NCI-H187 (cell line): ENCODE measurements around the gene MSI2.

Experiments used
- DNase-seq, 2 experiments: peaks; one replicate each; lab custom pipeline; 2025; lab: John Stamatoyannopoulos, UW

Gene MSI2

DNA sequence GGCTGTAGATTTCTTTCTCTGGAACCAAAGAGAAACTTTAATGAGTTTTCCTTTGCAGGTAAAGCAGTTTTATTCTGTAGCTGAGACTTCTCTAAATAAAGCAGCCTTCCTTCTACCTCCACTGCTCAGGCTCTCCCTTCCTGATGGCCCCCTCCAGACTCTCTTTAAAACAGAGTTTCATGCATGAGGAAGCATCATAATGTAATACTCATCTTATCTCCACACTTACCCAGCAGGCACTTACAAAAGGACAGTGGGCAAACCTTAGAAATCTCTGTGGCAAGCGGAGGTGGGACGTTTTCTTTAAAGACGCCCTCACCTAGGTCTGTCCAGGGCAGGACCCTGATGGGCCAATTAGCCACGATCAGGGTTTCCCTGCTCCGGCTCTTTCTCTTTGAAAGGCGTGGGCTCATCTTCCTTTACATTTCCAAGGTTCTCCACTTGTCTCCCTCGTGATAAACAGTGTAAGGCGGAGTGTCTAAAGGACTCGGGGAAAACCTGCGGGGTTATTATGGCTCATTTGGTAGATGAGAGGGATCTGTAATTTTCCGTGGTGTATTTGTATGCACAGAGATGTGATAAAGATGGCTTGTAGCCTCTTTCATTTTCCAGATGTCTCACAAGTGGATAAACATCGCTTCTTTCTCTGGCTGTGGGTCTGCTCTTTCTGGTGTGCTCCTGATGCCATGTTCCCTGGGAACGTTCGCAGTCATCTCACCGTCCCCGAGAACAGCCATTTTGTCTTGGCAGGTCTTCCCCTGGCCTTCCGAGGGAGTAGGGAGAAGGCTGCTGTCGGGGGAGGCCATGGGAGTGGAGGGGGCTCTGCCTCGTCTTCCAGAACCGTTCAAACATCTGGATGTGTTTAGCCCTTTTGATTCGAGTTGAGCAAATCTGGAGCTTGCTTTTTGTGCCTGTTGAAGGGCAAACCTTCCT lies 249.8 kb downstream of the MSI2 start:
- peak; percentile 75 to 82 for DNase-seq

DNA sequence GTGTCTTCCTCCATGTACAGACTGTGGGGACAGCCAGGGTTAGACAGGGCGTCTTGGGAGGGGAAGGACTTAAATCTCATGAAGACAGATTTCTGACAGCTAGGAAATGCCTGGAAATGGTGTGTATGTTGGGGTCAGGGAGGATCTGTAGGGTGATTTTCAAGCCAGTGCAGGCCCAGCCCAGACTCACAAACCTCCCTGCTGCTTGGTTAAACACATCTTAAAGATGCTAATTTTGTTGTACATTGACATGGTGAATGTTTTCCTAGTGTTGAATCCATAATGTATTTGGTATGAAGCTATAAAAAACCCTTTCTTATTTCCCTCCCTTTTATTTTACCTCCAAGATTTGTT lies 250.4 kb downstream of the MSI2 start:
- DNase-seq, result no peak

DNA sequence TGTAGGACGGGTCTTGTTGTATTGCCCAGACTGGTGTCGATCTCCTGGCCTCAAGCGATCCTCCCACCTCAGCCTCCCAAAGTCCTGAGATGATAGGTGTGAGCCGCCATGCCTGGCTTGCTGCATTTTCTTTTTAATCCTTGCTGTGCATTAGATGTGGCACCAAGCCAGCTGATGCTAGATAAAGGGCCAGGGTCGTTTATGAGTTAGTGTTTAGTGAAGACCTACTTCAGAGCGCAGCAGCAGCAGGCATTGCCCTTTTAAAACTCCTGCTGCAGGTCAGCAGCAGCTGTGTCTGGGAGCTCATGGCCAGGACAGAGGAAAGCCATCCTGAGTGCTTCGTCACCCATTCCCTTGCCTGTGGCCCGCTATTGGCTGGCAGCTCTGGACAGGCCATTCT lies 251.5 kb downstream of the MSI2 start:
- DNase-seq, result no peak

DNA sequence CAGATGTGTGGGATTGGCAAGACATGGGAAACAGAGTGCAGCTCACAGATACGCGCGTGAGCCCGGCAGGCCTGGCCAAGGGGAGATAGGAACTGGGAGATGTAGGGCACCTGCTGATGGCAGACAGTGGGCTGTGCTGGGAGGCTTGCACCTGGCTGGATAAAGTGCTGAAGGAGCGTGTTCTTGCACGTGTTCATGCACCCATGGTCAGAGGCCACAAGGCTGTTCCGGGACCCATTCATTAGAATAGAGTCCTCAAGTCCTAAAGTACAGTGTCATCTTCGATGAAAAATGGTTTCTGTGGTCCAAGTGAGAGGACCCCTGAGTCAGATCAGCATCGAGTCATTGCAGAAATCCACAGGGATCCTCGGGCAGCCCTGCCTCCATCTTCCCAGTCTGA lies 252.3 kb downstream of the MSI2 start:
- no peak for DNase-seq

DNA sequence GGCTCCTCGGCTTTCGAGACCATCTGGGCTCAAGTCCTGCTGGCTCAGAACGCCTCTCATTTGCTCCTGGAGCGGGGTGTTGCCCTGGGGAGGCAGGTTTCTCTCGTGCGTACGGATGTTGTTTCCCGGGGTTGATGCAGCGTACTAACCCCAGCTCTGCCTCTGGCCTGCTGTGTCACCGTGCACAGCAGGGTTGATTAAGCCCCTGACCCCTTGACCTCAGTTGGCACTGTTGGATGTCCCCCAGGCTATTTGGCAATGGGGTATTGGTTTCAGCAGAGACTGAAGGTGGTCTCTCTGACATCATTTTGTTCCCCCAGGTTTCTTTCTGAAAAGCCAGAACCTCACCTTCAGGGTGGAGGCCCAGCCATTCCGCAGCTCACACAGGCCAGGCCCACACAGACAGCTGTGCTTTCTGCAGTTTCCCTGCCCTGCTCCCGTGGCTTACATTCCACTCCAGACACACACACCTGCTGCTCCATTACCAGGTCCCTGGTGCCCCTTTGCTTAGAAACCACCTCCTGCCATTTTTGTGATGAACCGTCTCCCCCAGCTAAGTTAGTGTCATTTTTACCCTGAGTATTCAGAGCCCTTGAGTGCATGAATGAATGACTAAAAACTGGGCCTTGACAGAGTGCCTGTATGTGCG lies 255.3 kb downstream of the MSI2 start:
- peak in 1 of 2 experiments; percentile 44 for DNase-seq

DNA sequence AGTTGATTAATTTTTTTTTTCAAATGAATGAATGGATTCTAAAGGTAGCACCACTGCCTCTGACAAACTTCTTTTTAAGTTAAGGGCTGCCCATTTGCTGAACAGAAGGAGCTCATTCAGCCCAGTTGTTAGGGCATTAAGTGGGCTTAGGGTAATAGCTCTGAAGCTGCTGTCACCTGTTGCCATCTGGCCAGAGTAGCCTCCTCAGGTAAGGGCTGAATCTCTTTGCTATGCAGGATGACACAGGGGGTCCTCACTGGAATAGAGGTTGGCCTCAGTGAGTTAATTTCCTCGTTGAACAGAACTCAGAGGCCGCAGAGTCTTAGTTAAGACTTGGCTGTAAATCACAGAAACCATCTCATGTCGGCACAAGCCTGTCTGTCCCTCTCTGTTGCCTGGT lies 255.9 kb downstream of the MSI2 start:
- DNase-seq, result no peak

DNA sequence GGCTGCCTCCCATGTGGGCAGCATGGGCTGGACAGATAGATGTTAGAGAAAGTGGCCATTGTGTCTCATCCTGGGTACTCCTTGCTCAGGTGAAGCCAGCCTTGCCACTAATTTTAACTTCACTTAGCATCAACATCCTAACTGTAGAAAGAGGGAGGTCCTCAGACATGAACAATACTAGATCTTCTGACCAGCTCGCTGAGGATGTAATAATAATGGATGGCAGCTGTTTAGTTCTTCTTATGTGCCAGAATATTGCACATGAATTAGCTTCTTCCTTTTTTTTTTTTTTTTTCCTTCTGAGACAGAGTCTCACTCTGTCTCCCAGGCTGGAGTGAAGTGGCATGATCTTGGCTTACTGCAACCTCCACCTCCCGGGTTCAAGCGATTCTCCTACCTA lies 256.4 kb downstream of the MSI2 start:
- no peak for DNase-seq

DNA sequence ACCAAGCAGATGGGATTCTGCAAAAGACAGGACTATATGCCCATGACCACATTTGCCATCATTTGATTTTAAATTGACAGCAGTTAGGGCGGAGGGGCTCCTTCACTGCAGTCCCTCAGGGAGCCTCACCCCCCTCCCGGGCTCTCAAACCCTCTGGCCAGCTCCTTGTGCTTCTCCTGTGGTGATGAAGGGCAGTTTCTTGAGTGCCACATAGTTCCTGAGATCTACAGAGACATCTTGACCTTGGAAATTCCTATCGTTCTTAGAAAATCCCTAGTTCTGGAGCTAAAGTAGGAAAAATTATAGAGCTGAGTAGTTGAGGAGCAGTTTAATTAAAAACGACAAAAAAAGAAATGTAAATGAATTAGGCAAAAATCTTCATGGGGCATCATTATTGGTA lies 257.2 kb downstream of the MSI2 start:
- DNase-seq, result no peak

DNA sequence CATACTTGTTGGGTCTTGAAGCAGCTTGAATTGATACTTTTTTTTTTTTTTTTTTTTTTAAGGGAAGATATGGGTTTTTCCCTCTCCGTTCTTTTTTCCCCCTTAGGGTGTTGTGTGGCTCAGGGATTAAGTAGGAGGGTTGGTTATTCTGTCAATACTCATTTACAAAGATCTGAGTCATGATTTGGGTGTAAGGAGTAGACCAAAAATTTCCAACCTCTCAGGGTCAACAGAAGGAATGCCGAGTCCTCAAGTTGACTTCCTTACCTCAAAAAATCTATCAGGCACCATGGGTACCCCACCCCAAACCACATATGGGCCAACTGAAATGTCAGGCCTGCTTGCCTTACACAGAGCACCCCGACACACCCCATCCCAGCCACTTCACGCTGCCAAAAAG lies 258.3 kb downstream of the MSI2 start:
- no peak for DNase-seq

DNA sequence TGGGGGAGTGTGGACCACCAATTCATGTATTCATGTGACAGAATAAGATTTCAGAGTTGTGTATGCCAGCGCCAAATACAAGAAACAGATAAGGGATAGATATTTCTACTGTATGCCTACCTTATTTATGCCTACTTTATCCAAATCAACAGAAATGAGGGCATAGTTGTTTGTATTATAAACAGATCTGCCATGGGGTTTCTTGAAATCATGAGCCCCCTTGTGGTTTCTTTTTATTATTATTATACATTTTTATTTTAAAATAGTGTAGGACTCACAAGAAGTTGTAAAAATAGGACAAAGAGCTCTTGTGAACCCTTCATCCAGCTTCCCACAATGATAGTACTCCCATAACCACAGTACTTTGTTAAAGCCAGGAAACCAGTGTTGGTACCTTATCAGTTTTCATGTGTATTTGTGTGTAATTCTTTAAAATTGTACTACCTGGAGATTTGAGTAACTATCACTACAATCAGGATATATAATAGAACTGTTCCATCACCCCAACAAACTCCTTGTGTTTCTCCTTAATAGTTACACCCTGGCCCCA lies 259.4 kb downstream of the MSI2 start:
- no peak for DNase-seq

DNA sequence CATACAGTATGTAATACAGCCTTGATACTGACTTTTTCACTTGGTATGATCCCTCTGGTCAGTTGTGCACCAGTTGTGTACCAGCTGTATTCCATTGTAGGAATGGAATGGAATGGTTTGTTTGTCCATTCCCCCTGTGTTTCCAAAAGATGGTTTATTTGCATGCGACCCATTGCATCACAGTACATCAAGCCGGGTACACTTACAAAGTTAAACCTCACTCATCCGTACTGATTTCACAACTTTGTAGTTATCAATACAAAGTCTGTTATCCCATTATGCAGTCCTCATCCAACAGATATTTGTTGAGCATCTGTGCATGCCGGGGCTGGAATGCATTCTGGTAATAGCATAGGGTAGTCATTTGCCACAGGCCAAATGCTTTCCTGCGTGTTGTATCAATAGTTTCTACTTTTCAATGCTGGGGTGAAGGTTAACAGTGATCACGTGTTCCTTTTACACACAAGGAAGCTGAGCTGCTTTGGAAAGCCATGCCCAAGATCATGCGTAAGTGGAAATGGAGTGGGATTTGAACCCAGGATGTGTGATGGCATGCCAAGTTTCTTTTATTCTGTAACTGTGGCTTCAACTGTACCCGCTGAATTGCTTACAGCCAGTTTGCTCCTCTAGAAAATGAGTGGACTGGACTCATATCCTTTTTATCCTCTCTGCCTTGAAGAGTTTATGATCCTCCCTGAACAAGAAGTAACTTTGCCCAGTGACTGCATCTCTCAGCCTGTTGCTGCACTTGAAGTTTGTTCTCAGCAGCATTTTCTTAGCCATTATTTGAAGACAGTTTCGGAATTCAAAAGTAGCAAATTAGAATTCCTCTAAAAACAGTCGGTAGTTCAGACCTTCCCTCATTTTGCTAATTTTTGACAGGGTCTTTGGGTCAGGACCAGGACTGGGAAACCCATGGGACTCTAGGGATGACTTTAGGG lies 260.2 kb downstream of the MSI2 start:
- no peak for DNase-seq

DNA sequence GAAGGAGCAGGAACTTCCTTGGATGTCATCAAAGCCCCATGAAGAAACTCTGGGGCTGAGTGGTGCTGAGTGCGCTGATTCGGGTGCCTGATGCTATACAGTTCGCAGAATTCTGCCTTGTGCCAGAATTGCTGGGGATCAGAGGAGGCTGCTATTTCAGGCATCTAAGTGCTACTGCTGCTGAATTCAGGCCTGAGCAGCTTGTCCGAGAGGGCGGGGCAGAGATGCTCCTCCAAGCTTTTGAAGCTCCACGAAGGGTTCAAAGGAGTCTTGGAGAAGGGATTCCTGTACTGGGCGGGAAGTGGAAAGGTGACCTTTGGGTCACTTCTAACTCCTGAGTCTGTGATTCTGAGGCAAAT lies 260.9 kb downstream of the MSI2 start:
- DNase-seq, result no peak

DNA sequence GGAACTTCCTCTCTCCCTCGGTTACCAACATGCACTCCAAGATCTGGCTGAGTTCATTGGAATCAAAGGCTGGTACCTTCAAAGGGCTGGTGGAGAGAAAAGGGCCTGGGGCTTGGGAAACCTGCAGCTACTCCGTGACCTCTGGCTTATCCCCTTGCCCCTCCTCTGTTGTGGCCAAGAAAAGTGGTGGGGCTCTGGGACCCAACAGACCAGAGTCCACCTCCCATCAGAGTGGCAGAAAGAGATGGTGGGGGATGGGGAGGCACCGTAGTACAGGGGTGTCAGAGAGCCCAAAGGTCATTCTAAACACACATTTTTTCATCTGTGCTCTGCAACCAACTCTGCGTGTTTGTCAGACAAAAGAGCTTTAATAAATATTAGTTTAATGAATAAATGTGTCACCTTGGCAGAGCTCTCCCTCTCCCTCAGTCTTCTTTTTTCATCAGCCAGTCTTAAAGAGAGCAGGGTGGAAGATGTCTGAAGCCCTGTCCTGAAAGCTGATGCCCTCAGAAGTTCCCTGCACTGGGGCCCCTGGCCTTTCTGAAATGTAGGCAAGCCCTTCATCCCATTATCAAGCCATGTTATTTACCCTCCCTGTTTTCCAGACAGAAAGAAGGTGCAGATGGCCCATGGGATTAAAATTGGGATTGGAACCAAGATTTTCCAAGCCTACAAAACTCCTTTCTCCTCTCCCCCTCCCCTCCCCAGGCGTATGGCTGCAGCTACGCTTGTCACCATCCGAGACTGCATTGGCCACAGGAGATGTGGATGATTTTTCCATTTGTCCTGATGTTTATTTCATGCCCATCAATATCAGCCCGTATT lies 261.5 kb downstream of the MSI2 start:
- DNase-seq, result no peak

DNA sequence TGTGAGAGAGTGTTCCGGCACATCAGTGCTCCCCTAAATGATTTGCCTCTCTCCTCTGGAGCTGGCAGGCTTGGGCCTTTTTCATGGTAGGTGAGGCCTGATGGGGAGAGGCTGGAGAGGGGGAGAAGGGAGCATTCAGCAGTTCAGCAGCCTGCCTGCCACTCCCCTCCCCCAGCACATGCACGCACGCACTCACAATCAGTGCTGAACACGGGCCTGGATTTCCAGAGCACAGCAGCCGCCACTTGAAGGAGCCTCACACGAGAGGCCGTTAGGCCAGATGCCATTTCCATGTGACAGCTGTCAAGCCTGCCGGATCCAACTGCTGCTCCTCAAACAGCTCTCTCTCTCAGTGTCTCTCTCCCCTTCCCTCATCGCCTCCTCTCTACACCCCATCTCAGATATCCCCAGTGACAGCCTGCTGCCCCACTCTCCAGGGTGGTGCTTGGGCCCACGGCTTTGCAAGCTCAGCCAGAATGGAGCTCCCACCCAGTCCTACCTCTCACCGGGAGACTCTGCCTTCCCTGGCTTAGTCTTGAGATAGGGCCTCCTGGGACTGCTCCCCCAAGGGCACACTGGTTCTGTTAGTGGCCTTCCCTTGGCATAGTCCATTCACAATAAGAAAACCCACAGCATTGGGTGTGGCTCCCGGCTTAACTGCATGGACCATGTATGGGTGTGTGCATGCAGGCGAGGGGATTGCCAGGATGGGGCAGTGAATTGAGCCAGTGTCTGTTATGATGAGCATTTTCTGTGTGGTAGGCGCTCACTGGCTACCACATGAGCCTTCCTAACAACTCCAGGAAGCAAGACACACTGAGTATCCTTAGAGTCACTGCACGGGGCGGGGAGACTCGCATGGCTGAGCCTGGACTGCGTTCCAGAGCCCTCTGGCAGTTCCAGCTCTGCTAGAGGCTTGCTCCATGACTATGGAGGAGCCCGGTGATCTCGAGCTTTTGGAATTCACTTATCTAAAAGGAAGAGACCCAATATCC lies 262.6 kb downstream of the MSI2 start:
- DNase-seq, result peak; percentile 82 to 91

DNA sequence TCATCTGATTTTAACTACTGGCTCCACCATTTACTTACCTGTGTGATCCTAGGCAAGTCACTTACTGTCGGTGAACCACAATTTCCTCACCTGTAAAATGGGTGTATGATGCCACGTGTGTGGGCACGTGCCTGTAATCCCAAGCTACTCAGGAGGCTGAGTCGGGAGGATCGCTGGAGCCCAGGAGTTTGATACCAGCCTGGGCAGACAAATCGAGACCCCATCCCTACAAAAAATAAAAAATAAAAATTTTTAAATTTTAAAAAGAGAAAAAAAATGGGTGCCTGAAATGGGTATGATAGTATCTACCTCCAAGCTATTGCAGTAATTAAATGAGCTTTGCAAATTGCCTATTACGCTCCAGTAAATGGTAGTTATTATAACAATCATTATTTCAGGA lies 263.5 kb downstream of the MSI2 start:
- DNase-seq, result no peak

DNA sequence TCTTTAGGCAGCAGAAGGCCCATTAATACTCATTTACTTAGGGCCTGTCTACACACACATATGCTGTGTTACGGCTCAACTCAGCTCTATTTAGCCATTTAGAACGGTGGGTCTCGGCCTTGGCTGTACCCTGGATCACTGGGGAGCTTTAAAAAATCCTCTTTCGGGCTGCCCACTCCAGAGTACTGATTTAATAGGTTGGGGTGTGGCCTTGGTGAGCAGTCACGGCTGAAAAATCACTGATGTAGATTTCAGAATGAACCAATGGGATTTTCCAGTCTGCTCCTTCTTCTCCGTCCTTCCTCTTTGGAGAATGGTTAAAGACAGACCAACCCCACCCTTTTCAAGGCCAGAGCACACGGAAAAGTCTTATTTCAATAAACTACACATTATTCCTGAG lies 265.3 kb downstream of the MSI2 start:
- peak; percentile 50 for DNase-seq

DNA sequence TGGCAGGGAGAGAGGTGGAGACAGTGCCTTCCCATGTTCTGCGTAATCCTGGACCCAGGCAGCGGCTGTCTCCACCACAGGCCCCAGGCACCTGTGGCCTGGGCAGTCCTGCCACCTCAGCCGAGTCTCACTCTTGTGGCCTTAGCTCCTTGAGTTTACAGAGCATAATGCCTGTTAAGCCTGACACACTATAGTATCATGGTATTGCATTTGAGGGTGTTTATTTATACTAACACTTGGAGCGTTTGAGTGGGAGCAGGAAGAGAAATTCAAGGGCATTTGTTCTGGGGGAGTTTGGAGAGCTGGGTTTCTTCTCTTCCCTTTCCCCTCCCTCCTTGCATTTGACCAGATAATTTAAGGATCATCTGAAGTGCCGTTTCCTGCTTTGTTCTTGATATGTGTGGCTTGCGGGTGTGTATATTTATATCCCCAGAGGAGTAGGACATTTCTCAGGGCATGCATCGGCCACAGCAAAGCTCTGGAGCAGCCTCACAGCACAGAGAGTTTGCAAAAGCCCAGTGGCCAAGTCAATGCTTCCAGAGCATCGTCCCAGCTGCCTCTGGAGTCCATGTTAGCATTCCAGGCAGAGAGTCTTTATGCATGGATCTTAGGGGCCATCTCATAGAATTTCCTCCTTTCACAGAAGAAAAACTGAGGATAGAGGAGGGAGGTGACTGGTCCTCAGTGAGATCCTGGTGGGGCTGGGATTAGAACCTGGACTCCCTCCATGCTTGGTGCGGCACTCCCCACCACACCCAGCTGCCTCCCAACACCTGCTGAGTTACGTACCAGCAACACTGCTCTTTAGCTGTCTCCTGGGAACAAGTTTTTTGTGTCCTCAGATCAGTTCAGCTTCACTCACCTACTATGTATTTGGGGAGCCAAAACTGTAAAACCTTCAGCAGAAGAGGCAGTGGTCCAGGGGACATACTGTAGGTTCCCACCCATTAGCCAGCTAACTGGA lies 266.0 kb downstream of the MSI2 start:
- DNase-seq, result peak; percentile 44 to 45

DNA sequence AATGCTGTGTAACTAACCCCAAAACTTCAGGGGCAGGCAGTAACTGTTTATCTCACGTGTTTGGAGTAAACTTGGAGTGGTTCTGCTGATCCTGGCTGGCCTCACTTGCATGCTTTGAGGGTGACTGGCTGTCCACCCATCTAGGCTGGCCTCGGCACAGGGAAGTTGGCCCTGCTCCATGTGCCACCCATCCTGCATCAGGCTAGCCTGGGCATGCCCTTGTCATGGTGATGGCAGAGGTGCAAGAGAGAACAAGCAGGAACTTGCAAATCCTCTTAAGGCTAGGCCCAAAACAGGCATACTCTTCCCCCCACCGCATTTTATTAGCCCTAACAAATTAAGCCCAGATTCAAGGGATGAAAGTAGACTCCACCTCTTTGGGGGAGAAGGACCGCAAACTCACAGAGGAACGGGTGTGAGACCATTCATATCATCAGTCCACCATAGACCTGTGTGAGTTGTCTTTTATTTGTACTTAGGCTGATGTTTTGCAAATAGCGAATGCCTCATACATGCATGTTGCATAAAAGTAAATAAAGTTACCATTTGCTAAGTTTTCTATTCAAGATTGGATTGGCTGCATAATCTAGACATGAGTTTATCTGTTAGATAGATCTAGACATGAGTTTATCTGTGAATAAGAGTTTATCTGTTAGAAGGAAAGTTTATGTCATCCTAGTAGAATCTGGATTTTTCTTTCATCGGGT lies 267.8 kb downstream of the MSI2 start:
- DNase-seq, result peak in 1 of 2 experiments; percentile 29
